Stimulated activated memory B cell treated with anti-CD40 and anti-IgM and Interleukin-4, amounts not matched to agents 10 μg/mL and 1 μg/mL and 100 μg/mL, for 72 hours (primary cell): Measurements from ENCODE around the gene MMP21.

Experiments
- ATAC-seq: fragments of 150-1000 bp; cut with Tn5 transposase; 2 replicates; pipeline ENCODE4 v1.10.0; 2021
- H3K27ac Mint-ChIP-seq: one replicate; pipeline ENCODE4 v1.8.0; 2022; ENCODE audit warnings: mild to moderate bottlenecking, mixed read lengths
- H3K27me3 Mint-ChIP-seq: one replicate; pipeline ENCODE4 v1.8.0; 2022; ENCODE audit warnings: mixed read lengths
- H3K36me3 Mint-ChIP-seq: one replicate; pipeline ENCODE4 v1.8.0; 2022; ENCODE audit warnings: mixed read lengths
- H3K4me1 Mint-ChIP-seq: one replicate; pipeline ENCODE4 v1.8.0; 2022; ENCODE audit warnings: mixed read lengths
- H3K4me3 Mint-ChIP-seq: one replicate; pipeline ENCODE4 v1.8.0; 2022; ENCODE audit warnings: mild to moderate bottlenecking, moderate library complexity, mixed read lengths
- H3K9me3 Mint-ChIP-seq: one replicate; pipeline ENCODE4 v1.8.0; 2022; ENCODE audit warnings: mixed read lengths

MMP21 gene

GRCh38 chr10:125799451-125800182 is 24.0 kb upstream of the MMP21 start:
- Mint-ChIP-seq H3K27ac (no peak overlapping the region), H3K36me3 (peaks cover 65% of the 10 kb centered on the region), H3K4me1 (no peaks in the 10 kb centered on the region), H3K9me3 (no peaks in the 10 kb centered on the region), H3K4me3 (no peak overlapping the region), H3K27me3 (no peaks in the 10 kb centered on the region)
- ATAC-seq: no peak

- Mint-ChIP-seq H3K9me3 (no peaks in the 10 kb centered on the region), H3K27me3 (no peaks in the 10 kb centered on the region), H3K4me3 (no peak overlapping the region), H3K27ac (no peak overlapping the region), H3K36me3 (peaks cover 72% of the 10 kb centered on the region), H3K4me1 (no peaks in the 10 kb centered on the region)
- ATAC-seq: no peak
Measured at GRCh38 chr10:125797994-125798662, 22.5 kb upstream of the MMP21 start.

GRCh38 chr10:125797424-125797823 is 21.8 kb upstream of the MMP21 start:
- no peak for ATAC-seq
- peaks cover 72% of the 10 kb centered on the region for H3K36me3 Mint-ChIP-seq
- H3K27ac Mint-ChIP-seq: no peak overlapping the region
- no peaks in the 10 kb centered on the region for H3K9me3 Mint-ChIP-seq
- no peak overlapping the region for H3K4me3 Mint-ChIP-seq
- H3K27me3 Mint-ChIP-seq: no peaks in the 10 kb centered on the region
- no peaks in the 10 kb centered on the region for H3K4me1 Mint-ChIP-seq

DNA sequence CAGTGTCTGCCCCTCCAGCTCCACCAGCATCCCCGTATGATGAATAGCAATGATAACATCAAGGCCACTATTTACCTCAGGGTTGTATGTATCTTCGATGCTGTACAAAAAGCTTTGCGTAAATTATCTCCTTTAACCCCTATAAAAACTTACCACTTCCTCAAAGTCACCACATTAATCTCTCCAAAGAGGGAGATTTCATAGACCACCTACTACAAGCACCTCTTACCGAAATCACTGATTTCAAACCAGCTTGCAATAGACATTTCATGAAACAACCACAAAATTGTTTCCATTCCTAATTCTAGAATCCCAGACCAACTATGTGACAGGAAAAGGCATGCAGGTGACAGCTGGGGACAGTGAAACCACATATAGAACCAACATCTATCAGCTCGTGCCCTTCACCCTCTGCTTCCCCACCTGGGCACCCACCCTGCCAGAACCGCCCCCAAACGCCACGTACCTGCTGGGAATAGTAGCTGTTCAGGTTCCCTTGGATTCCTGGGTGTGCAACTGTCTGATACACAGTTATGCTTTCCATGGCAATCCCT is 20.1 kb upstream of the MMP21 start:
- Mint-ChIP-seq H3K9me3 (no peaks in the 10 kb centered on the region), H3K4me3 (no peak overlapping the region), H3K4me1 (no peaks in the 10 kb centered on the region), H3K36me3 (peaks cover 76% of the 10 kb centered on the region), H3K27me3 (no peaks in the 10 kb centered on the region), H3K27ac (no peak overlapping the region)
- ATAC-seq: no peak

- ATAC-seq: no peak
- H3K9me3 Mint-ChIP-seq: no peaks in the 10 kb centered on the region
- no peak overlapping the region for H3K27ac Mint-ChIP-seq
- H3K4me3 Mint-ChIP-seq: no peak overlapping the region
- H3K4me1 Mint-ChIP-seq: no peaks in the 10 kb centered on the region
- H3K36me3 Mint-ChIP-seq: peaks cover 73% of the 10 kb centered on the region
- H3K27me3 Mint-ChIP-seq: no peaks in the 10 kb centered on the region
Measured at GRCh38 chr10:125795128-125795527, 19.5 kb upstream of the MMP21 start.

DNA sequence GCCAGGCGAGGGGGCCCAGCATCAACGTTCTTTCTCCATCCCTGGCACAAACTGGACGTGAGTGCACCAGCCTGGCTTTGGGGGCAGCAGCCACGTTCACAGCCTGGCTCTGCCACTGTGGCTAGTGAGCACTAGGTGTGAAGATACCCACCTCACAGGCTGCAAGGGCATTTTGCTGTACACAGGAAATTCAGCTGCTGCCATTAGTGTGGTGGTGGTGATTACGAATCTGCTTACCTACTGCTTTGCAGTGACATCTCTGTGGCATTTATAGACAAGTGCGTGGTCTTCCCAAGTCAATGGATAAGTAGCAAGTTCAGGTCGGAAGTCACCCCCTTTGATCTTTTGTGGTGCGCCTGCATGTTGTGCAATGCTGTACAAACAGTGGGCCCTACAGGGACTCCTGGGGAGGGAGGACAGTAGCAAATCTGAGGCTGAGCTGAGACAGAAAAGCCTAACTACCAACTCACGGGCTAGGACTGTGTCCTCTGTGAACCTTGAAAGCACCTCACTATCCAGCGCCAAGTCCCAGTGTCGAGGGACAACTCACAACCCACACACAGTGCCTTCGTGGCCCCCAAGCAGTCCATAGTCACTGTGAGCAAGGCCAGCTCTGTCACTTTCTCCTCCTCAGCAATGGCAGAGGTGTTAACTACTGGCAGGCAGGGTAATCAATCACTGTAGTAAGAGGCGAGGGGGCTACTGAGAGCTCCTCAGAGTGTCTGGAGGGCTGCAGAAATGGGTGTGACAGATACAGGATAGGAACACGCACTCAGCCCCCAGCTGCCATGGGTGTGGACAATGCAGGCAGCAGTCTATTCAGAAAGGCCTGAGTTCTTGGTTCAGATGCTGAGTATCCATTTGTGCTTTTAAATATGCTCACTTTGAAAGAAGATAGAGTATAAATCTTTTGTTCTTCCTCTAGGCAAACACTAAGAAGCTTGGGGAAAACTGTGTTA is 17.0 kb upstream of the MMP21 start:
- Mint-ChIP-seq H3K4me3 (no peak overlapping the region), H3K9me3 (no peaks in the 10 kb centered on the region), H3K4me1 (peaks cover 4% of the 10 kb centered on the region), H3K27ac (no peak overlapping the region), H3K27me3 (no peaks in the 10 kb centered on the region), H3K36me3 (peaks cover 82% of the 10 kb centered on the region)
- ATAC-seq: no peak

DNA sequence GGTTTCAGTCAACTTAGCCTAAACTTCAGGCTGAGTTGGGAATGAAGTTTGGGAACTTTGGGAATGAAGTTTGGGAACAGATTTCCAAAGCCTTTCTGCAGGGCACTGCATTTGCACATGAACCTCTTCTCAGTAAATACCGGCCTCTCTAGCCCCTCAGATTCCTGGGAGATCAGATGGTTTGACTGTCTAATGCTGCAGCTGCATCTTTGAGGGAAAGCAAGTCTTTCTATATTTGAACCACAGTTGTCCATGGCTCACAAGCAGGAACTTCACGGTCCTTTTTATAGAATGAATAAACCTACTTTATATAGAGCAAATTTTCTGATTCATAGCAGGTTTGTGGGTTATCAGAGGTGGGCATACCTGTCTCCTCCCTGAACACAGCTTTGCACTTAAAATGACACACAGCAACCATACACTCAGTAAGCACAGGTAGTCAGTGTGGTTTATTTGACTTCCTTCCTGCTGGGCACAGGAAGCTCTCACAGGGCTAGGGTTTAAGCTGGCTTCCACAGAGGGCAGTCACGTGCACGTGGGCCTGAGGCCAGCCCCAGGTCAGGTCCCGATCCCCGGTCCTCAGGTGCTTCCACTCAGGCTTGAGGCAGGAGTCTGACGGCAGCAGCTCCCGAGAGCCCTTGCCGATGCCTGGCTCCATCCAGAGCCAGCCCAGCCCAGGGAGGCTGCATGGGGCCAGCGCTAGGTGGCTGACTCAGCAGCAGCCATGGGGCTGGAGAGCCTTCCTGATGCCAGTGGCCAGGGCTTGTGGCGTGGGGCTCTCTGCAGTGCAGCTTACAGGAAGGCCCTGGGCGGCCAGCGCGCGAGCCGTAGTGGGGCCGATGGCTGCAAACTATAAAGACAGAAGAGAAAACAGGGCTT is 12.8 kb upstream of the MMP21 start:
- H3K9me3 Mint-ChIP-seq: no peaks in the 10 kb centered on the region
- H3K36me3 Mint-ChIP-seq: peaks cover 72% of the 10 kb centered on the region
- ATAC-seq: no peak
- no peak overlapping the region for H3K4me3 Mint-ChIP-seq
- no peak overlapping the region for H3K27ac Mint-ChIP-seq
- H3K27me3 Mint-ChIP-seq: no peaks in the 10 kb centered on the region
- H3K4me1 Mint-ChIP-seq: peaks cover 10% of the 10 kb centered on the region

DNA sequence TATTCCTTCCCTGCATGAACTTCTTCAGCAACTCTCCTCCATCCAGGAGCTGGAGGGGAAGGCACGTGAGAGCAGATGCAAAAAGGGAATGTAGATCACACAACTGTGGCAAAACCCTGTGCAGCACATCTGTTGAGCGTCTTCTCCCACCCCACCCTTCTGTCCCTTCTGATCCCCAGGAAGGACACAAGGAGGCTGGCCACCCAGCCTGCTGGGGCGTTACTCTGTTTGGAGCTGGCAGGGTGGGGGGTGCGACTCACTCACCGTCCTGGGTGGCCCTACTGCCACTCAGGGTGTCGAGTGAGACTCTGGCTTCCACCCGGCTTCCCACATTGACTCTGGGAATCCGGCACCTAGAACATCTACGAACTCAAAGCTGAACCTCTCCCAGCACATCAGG is 10.2 kb upstream of the MMP21 start:
- Mint-ChIP-seq H3K27ac (no peak overlapping the region), H3K36me3 (peaks cover 60% of the 10 kb centered on the region), H3K4me3 (no peak overlapping the region), H3K4me1 (peaks cover 10% of the 10 kb centered on the region), H3K27me3 (no peaks in the 10 kb centered on the region), H3K9me3 (no peaks in the 10 kb centered on the region)
- ATAC-seq: no peak

GRCh38 chr10:125783957-125784356 is 8.3 kb upstream of the MMP21 start:
- Mint-ChIP-seq H3K27ac (peak overlapping the region; percentile 50), H3K4me3 (no peak overlapping the region), H3K27me3 (no peaks in the 10 kb centered on the region), H3K9me3 (no peaks in the 10 kb centered on the region), H3K36me3 (peaks cover 45% of the 10 kb centered on the region), H3K4me1 (peaks cover 10% of the 10 kb centered on the region)
- ATAC-seq: no peak

DNA sequence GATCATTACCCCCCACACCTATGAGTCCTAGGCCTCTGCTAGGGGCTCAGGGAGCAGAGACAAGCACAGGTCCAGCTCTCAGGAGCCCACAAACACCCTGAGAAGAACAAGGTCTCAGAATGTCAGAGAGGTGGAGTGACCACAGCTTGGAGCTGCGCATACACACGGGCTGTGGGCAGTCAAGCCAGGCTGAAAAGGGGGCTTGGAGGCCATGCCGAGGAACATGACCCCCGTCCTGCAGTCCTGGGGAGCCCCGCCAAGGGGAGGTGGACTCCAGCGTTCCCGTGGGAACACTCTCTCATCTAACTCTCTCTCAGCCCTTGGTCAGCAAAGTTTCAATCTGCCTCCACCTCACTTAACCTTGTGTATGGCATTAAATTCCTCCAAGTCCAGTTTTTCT is 7.8 kb upstream of the MMP21 start:
- H3K4me1 Mint-ChIP-seq: peaks cover 6% of the 10 kb centered on the region
- H3K27ac Mint-ChIP-seq: no peak overlapping the region
- peaks cover 40% of the 10 kb centered on the region for H3K36me3 Mint-ChIP-seq
- no peaks in the 10 kb centered on the region for H3K27me3 Mint-ChIP-seq
- H3K9me3 Mint-ChIP-seq: no peaks in the 10 kb centered on the region
- no peak for ATAC-seq
- H3K4me3 Mint-ChIP-seq: no peak overlapping the region

GRCh38 chr10:125782616-125783015 is 7.0 kb upstream of the MMP21 start:
- Mint-ChIP-seq H3K4me3 (no peak overlapping the region), H3K27me3 (no peaks in the 10 kb centered on the region), H3K27ac (no peak overlapping the region), H3K4me1 (peaks cover 6% of the 10 kb centered on the region), H3K9me3 (no peaks in the 10 kb centered on the region), H3K36me3 (peaks cover 32% of the 10 kb centered on the region)
- no peak for ATAC-seq

DNA sequence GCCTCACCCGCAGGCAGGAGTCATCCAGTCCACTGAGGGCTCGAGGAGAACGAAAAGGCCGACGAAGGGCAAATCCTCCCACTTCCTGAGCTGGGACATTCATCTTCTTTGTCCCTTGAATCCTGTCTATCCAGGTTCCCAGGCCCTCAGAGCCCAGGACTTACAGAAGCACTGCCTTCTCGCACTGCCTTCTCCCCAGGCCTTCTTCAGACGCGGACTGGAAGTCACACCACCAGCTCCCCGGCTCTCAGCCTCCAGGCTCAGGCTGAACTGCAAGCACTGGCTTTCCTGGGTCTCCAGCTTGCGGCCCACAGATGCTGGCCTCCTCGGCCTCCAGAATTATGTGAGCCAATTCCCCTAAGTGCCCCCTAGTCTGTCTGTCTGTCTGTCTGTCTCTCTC is 6.4 kb upstream of the MMP21 start:
- Mint-ChIP-seq H3K4me3 (no peak overlapping the region), H3K27ac (no peak overlapping the region), H3K27me3 (no peaks in the 10 kb centered on the region), H3K9me3 (no peaks in the 10 kb centered on the region), H3K36me3 (peaks cover 26% of the 10 kb centered on the region), H3K4me1 (peaks cover 6% of the 10 kb centered on the region)
- ATAC-seq: no peak

DNA sequence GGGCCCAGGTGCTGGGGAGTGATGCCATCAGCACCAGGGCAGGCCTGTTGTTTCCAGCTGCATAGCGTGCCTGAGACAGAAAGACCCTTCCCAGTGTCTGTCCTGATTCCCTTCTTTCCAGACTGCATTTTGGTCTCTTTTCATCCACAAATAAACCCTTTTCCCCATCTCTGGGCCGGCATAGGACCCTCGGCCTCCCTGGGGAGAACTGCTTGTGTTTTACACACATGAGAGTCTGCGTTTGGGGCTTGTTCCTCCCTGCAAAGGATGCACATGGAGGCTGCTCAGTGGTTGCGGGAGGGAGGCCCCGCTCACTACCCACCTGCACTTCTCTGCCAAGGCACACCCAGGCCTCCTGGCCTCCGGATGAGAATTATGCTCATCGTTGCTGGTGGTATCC is 5.8 kb upstream of the MMP21 start:
- peaks cover 6% of the 10 kb centered on the region for H3K4me1 Mint-ChIP-seq
- ATAC-seq: no peak
- H3K27me3 Mint-ChIP-seq: no peaks in the 10 kb centered on the region
- no peaks in the 10 kb centered on the region for H3K9me3 Mint-ChIP-seq
- H3K27ac Mint-ChIP-seq: no peak overlapping the region
- H3K36me3 Mint-ChIP-seq: peaks cover 20% of the 10 kb centered on the region
- H3K4me3 Mint-ChIP-seq: no peak overlapping the region
